Muscle of back (tissue), 11 donors: Measurements from ENCODE around the gene BUB1. TPM values are rescaled to one million over a fixed set of nuclear protein-coding genes. Genes with fewer than 3 reads are reported as not detected.
"Not testable (repeated sequence)": the region's sequence is repeated elsewhere in the genome, so short reads cannot be mapped to it uniquely, and the experiment has no call there.

ENCODE experiments used
- DNase-seq, 3 donors: peaks; one replicate each; pipeline versions ENCODE4 v3.0.0 to v3.0.0-alpha.2; 2013
- polyA plus RNA-seq, 10 donors: library from polyadenylated mRNA; unstranded; fragments of 120-200 nt; gene quantifications; one replicate each; pipeline ENCODE4 v1.2.1, GENCODE V29; 2013; ENCODE audit not compliant: insufficient read length in 10 of 10

Gene BUB1
- polyA plus RNA-seq, 10 donors = 8.0 to 15.9 (median 10.9) TPM

DNA sequence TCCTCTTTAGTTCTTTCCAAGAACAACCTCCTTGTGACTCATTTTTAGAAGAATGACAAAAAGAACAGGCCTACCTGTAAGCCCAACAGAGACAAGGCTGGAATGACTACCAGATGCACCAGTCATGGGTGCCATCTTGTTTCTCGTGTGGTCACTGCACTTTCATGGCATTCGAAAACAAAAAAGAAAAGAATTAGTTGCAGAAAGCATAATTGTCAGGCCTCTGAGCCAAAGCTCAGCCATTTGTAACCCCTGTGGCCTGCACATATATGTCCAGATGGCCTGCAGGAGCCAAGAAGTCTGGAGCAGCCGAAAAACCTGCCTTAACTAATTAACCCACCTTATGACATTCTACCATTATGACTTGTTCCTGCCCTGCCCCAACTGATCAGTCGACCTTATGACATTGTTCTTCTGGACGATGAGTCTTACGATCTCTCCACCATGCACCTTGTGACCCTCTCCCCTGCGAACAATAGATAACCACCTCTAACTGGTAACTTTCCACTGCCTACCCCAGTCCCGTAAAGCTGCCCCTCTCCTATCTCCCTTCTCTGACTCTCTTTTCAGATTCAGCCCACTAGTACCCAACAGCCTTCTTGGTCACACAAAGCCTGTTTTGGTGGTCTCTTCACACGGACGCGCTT lies 13.9 kb upstream of the BUB1 start:
- DNase-seq = no peak

DNA sequence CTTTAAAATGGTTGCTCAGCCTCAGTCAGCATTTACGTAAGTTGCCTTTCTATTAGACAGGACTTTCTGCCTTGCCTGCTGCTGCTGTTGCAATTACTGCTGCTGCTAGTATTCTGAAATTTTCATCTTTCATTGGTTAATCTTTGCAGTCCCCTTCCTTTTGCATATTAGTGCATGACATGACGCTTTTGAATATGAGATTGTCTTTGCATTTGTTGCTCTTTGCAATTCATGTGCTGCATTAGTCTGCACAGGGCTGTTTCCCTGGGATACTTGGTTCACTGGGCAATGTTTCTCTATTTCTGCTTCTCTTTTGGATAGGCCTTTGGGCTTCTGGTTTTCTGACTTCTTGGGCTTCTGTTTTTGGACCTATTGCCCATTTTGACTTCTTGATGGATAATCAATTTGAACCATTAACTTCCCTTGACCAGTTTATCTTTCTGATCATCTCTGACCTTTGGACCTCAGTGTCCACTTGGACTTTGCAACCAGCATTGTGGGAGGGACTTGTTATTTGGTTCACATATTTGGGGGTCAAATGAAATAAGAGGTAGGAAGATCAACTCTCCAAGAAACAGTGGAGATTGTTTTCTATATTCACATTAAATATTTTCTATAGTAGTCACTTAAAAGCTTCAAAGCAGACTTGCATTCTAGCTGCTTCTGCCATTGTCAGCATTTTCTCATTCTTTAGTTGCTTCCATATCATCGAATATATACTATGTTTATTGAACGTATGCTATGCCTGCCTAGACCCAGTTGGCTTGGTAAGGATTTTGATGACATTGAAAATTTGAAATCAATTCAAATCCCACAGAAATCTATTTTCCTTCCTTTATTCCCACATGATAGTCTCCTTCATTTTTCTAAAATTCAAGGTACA lies 12.5 kb upstream of the BUB1 start:
- no peak for DNase-seq

DNA sequence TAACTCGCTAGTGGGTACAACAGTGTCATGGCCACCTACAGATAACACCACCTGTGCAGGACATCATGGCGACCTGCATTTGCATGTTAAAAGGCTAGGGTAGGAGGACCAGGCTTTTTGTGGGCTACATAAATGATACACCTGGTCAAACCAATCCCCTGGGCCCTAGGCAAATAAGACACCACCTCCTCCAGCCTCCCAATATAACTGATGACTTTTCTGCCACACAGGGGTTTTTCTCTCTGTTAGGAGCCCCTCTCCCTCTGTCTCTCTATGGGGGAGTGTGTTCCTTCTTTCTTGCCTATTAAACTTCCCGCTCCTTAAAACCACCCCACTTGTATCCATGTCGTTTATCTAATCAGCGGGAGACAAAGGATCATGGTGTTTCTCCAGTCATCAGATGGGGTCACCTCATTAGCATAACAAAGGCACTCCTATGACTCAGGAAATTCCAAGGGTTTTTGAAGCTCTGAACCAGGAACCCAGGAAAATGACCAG lies 10.8 kb upstream of the BUB1 start:
- DNase-seq = no peak

DNA sequence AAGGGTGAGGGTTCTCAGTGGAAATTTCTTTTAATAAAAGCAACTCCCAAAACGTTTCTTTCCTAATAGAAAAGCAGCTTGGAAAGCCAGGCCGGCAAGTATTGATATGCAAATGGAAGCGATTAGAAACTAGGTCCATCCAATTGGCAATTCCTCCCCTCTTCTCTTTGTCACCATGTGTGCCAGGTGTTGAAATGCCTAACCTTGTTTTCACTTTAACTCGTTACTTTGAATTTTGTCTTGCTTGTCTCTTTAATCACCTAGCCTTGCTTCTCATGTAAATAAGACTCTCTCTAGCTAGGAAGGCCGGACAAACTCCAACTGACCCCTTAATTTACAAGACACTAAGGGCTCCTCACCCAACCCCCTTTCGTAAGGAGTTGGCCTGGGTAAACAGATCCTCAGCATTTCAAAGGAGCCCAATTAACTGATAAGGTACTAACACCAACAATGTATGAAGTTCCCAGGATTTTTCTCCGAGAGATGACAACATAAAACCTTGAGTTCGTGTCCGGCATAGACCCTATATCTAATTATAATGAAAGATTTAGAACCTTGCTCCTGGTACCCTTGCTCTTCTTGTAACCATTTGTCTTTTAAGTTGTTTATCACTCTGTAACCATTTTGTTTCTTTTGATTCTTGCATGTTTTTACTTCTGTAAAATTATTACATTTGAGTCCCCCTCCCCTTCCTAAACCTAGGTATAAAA lies 10.1 kb upstream of the BUB1 start:
- DNase-seq = not testable (repeated sequence)

DNA sequence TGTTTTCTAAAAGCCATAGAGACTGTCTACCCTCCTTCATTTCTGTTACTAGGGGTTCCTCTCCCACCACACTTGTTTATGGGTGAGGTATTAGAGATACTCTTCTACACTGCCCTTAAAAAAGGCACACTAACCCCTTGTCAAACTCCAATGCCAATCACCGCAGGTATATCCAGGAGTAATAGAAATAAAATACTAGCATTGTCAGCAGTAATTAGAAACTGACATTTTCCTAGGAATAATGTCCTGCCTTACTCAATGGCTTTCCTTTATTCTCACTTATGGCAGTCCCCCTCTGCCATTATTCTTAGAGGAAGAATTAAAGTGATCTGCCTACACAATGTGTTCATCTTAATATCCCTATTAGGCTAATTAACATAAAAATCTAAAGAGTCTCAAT lies 5.0 kb upstream of the BUB1 start:
- no peak for DNase-seq

DNA sequence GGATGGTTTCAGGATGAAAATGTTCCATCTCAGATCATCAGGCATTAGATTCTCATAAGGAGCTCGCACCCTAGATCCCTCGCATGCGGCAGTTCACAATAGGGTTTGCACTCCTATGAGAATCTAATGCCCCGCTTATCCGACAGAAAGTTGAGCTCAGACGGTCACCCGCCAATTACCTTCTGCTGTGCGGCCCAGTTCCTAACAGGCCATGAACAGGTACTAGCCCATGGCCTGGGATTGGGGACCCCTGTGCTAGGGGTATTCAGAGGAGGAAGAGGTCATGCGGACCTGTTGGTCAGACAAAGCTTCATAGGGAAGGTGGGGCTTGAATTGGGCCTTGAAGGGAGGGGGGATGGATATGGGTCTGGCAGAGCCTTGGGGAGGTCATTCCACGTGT lies 4.4 kb upstream of the BUB1 start:
- DNase-seq = no peak

DNA sequence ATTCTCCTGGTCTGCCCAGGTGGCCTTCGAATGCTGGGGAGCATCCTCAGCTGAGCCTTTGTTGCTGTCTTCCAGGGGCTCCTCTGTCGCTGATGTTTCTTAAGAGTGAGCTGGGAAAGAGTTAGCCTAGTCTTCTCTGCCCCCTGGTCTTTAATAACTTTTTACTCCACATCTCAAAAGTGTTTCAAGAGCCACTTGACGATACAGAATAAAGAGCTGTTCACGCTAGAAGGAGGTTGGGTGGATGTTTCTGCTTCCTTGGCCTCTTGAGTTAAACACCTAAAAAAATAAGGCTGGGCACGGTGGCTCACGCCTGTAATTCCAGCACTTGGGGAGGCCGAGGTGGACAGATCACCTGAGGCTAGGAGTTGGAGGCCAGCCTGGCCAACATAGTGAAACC lies 2.8 kb upstream of the BUB1 start:
- no peak for DNase-seq

DNA sequence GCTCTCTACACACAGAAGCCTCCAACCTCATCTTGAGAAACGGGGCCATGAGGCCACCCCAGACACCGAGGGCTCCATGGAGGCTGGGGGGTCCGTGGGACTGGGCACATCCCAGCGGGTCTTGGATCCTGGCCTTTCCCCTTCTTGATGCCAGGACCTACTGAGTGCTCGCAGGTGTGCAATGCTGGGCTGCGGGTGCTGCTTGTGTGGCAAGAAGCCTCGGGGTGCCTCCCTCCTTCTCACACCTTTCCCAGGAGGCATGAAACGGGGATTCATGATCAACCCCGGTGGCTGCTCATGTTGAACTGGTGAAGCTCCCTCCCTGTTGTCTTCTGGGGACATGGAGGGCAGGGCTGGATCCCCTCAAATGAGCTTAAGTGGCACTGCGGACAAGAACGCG lies 2.0 kb upstream of the BUB1 start:
- DNase-seq = no peak

DNA sequence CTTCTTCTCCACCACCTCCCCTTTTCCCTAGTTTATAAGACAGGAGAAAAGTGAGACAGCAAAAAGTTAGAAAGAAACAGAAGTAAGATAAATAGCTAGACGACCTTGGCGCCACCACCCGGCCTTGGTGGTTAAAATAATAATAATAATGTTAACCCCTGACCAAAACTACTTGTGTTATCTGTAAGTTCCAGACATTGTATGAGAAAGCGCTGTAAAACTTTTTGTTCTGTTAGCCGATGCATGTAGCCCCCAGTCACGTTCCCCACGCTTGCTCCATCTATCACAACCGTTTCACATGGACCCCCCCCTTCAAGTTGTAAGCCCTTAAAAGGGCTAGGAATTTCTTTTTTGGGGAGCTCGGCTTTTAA lies 1.5 kb upstream of the BUB1 start:
- peak in 1 of 3 donors; percentile 27 for DNase-seq

DNA sequence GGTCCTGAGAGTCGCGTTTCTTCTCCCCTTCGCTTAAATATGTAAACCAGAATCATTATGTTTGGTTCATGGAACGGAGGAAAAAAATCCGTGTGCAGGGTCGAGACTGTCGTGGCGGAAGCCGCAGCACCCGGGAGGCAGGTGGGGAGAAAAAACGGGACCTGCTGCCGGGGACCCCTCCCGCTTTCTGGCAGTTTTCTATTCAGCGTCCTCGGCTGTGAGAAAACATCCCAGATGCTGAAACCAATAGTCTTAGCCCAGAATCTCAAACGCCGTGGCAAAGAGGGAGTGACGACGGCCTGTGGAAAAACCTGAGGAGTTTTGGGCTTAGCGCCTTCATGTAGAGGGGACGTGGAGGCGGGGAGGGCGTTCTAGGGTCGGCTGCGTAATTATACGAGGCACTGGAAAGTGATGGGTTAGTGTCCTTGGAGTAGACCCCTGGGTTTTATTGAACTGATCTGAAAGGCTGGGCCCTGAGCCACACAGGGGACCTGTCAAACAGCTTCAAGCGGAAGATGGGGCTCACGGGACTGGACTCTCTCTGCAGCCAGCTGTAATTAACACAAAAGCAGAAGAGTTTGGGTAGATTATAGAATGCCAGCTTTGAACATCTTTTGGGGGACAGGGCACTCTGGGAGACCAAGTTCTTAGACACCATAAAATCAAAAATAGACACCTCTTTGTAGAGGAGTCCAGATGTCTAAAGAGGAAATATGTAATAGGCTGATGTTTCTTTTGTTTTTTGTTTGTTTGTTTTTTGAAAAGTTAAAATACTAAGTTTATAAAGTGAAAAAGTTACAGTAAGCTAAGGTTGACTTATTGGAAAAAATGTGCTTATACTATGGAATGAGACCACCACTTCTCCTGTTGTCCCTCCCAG lies 834 bp upstream of the BUB1 start:
- DNase-seq = peak; percentile 21 to 85 (median 47)

DNA sequence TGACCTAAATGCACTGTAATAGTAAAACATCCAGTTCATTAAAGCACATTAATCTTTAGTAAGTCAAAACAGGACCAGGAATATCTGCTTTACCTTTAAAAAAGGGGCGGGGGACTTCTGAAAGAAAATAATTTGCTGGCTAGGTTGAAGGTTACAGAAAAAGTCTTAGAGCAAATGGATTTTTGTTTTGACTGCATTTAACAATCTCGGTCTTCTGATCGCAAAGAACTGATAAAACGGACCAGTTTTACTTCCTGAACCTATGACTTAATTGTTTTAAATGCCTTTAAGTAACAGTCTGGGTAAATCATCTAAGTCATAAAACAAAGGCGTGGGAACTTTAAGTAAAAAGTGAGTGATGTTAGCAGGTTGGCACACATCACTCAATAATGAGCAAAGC lies 783 bp downstream of the BUB1 start:
- no peak for DNase-seq

DNA sequence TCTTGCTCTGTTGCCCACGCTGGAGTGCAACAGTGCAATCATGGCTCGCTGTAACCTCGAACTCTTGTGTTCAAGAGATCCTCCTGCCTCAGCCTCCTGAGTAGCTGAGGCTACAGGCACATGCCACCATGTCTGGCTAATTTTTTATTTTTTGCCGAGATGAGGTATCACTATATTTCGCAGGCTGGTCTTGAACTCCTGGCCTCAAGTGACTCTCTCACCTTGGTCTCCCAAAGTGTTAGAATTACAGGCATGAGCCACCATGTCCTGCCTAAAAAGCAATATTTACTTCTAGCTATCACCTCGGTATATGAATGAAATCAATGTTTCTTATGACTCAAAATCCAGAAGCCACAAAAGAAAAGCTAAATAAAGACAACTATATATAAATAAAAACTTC lies 2.2 kb downstream of the BUB1 start:
- no peak for DNase-seq

DNA sequence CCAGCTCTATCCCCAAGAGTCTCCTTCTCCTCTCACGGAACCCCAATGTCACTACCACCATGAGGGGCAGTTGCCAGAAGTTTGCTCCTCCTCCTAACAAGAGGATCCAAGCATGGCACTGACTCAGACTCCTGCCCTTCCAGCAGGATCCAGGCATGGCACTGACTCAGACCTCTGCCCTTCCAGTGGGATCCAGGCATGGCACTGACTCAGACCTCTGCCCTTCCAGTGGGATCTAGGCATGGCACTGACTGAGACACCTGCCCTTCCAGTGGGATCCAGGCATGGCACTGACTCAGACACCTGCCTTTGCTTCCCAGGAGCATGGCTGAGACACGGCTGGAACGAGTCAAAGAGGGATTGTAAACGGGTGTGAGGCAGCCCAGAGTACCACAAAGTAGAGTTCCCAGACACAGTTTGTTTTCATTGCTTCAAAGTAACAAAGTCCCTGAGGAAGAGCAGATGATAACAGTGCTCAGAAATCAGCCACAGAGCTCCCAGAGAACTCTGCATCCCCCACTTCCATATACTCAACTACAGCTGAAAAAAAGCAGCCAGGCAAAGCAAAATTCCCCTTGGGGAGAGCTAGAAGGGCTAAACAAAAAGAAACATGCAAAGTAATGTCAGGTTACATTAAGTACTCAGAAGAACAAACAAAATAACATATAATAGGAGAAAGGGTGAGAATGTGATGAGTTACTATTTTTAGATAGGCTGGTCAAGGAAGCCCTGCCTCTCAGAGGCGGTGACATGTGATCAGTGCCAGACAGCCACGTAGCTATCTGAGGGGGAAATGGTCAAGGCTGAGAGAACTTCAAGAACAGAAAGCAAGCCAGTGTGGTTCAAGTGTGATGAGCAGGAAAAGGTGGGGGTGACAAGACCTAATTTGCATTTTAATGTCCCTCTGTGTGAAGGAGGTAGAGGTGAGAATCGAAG lies 3.0 kb downstream of the BUB1 start:
- DNase-seq = peak in 2 of 3 donors; percentile 7 to 19

DNA sequence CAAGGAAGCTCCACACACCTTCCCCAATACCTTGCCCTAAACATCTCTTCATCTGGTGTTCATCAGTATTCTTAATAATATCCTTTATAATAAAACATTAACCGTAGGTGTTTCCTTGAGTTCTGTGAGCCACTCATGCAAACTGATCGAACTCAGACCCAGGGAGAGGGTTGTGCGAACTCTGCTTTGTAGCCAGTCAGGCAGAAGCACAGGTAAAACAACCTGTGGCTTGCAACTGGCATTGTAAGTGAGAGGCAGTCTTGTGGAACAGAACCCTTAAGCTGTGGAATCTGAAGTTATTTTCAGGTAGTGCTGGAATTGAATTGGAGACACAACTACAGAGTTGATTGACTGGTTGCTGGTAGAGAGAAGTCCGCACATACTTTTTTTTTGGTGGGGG lies 4.7 kb downstream of the BUB1 start:
- DNase-seq = no peak

DNA sequence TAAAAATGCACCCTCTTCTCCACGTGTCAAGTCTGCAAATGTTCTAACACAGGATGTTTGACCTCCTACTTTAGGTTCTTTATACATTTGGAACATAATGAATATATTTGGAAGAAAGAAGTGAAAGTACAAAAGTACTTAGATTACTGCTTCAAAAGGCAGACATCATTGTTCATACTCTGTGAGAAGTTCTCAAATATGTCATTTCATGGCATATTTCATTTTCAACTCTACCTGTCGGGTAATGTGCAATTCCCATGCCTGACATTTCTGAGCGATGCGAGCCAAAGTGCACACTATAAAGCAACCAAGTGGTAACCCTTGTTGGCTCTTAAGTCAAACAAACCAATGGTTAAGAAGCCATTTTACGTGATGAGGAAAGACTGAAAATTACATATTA lies 7.0 kb downstream of the BUB1 start:
- DNase-seq = no peak

DNA sequence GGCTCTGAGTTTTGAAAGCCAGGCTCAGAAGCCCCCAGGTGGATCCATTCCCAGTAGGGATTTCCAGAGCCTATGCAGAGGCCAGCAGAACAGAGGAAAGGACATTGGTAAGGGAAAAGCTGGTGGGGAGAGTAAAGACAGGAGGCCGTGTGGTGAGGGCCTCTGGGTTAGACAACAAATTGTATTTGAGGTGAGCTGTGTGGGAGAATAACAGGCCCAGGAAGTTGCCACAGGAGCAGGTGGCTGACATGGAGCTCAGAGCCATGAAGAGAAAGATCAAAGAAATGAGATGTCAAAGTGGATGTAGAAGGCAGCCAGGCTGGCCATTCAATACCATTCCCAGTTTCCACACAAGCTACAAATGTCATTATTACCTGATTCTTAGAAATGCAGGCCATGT lies 8.8 kb downstream of the BUB1 start:
- DNase-seq = no peak

DNA sequence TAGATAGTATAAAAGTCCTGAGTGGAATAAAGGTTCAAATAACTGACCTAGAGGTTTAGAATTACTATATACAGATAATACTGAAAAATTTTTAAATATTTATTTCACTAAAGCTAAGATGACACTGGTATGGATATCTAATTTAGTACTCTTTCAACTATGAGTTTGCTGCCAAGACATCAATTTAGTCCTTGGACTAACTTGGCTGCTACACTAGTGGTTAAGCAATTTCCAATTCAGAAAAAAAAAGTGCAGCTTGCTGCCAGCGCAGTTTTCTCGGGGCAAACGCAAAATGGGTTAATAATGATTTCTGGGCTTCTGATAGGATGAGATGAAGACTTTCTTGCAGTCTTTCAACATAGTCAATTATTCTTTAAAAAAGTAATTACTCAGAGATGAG lies 10.8 kb downstream of the BUB1 start:
- DNase-seq = no peak

DNA sequence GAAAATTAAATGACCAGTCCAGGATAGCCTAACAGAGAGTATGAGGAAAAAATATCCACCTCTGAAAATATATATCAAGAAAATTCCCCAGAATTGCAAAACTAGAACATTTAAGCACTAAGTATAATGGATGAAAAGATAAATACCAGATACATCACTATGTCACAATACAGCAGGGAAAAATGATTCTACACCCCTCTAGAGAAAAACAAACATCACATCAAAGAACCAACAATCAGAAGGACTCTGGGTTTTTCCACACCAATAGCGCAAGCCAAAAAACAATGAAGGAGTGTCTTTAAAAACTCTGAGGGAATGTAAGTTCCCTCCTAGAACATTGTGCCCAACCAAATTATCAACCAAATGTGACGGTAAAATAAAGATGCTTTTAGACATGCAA lies 13.7 kb downstream of the BUB1 start:
- no peak for DNase-seq

DNA sequence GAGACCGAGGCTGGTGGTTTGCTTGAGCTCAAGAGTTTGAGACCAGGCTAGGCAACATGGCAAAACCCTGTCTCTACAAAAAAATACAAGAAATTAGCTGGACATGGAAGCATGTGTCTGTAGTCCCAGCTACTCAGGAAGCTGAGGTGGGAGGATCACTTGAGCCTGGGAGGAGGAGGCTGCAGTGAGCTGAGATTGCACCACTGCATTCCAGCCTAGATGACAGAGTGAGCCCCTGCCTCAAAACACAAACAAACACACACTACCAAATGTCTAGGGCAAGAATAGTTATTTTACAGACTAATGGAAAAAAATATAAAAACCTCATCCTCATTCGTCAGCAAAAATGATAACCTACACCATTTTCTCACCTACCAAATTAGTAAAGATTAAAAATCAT lies 15.3 kb downstream of the BUB1 start:
- no peak for DNase-seq

DNA sequence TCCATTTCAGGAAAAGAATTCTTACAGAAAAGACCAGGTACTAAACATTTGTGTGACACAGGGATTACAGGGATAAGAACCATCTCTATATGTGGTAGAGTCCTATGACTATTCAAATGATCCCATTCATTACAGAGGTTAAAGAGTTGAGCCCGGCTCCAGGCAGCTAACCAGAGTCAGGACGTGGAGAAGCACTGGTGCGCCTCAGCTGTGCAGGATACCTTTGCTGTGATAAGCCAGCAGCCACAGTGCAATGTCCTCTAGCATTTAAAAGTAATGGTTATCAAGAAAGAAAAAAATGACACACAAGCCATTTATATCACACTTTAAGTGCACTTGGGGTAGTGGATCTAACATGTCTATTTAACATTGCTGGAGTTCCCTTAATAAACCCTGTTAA lies 17.3 kb downstream of the BUB1 start:
- no peak for DNase-seq

DNA sequence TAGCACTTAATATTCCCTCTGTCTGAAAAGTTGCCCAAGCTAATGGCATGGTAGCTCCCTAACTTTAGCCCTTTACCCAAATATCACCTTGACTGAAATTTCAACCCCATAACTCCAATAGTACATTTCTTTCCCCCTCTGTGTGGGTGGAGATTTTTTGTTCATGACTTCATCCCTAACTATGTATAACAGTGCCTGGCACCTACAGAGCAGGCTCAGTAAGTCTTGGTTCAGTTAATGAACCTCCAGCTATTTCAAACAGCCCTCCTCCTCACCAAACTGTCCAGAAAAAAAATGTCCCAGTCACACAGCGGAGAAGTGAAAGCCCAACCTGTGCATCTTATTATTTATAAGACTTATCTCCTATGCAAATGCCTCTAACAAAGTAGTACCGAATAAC lies 18.6 kb downstream of the BUB1 start:
- DNase-seq = no peak
